SK-MEL-5 (cell line): ENCODE data around the gene GPER1. TPM values are rescaled to one million over a fixed set of nuclear protein-coding genes. Genes with fewer than 3 reads are reported as not detected.

Source experiments
- DNase-seq: peaks from one replicate; pipeline ENCODE4 v3.0.0-alpha.2; 2016; ENCODE audit warnings: low read depth, low spot score
- in situ Hi-C: cut with HindIII; loops from 2 replicates; pipeline ENCODE4 v1.10.0; 2016; ENCODE audit warnings: low sequenced_read_pairs, high pct_unique_total_duplicates, low pct_unique_long_range_greater_than_20kb
- total RNA-seq: library from RNA; depleted of rRNA; stranded (reverse); fragments of >200 nt; shearing (Covaris generic); gene quantifications from 2 replicates; pipeline ENCODE4 v1.2.3, GENCODE V29; 2014

Gene GPER1
- total RNA-seq, 1 experiment from 2014 or later: 0.13 TPM

- in situ Hi-C loops: no loop called here
- DNase-seq: no peak
These were observed 8.4 kb upstream of the GPER1 start for GRCh38 chr7:1079546-1079945.

- in situ Hi-C loops: no loop called here
- DNase-seq: no peak
These were observed 7.5 kb upstream of the GPER1 start for GRCh38 chr7:1080252-1080920.

DNA sequence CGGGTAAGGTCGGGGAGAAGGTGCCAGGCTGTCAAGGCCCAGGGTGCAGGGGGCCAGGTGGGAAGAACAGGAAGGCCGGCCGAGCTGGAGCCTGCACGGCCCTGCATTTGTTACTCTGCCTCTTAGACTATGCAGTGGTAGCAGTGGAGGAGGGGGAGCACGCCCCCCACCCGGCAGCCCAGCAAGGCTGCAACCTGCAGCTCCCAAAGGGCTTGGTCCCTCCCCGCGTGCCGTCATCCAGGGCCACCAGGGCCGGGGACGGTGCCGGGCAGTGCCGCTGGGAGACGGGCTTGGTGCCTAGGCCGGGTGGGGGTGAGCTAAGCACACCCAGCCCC lies 7.0 kb upstream of the GPER1 start:
- DNase-seq: no peak
- in situ Hi-C loops: no loop called here

DNA sequence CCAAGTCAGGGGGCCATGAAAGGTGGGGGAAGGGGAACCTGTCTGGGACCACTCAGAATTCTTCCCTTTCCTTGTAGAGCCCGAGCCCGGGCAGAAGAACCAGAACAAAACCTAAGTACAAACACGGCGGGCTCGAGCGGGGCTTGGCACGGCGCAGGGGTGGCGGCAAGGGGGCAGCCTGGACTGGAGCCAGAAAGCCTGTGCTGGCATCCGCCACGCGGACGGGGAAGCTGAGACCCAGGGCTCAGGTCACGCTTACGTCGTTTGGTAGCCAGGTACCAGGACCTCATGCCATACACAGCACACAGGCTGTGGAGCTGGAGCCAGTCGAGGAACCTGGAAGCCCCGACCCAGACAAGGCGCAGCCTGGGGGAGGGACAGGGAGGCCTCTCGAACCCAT lies 6.6 kb upstream of the GPER1 start:
- in situ Hi-C loops: no loop called here
- no peak for DNase-seq

DNA sequence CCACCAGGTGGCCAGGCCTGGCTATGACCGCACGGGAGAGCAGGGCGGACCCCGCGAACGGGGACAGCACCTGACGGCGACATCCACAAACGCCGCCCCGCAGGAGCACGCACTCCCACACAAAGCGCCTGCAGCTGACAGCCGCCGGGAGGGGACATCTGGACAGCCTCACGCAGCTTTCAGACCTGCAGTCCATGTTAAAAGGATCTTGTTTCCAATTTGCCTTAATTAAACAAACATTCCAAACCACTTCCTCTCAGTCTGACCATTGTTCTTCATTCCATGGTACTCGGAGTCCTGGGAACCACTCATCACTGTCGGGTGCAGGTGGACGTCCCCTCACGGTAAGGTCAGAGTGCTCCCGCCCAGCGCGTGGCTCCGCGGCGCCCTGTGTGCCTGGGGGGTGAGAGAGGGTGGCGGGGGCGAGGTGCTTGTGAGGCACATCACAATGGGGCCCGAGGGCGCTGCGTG lies 5.9 kb upstream of the GPER1 start:
- DNase-seq: no peak
- in situ Hi-C loops: no loop called here

- no peak for DNase-seq
- in situ Hi-C loops: no loop called here
These were observed 3.9 kb upstream of the GPER1 start for GRCh38 chr7:1083729-1084657.

DNA sequence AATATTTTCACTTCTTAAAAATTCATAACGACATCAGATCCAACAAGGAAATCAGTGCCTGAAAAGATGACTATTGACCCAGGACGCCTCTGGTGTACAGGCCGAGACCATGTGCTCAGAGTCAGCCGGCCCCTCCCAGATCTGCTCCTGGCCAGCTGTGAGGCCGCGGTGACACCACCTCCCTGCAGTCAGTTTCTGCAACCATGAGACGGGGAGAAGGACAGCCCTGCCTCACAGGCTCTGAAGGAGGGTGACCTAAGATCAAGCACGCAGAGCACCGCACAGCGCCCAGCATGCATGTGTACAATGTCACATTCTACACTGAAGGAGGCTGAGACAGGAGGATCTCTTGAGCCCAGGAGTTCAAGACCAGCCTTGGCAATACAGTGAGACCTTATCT lies 2.6 kb upstream of the GPER1 start:
- in situ Hi-C loops: no loop called here
- no peak for DNase-seq

- in situ Hi-C loops: no loop called here
- DNase-seq: no peak
These were observed 1.9 kb upstream of the GPER1 start for GRCh38 chr7:1085910-1086421.

GRCh38 chr7:1086588-1087464 lies 1.1 kb upstream of the GPER1 start:
- peak; percentile 72 for DNase-seq
- in situ Hi-C loops: no loop called here

- in situ Hi-C loops: no loop called here
- DNase-seq: no peak
These were observed 473 bp upstream of the GPER1 start for GRCh38 chr7:1087465-1087814.

GRCh38 chr7:1090236-1090635 lies 2.3 kb downstream of the GPER1 start:
- DNase-seq: no peak
- in situ Hi-C loops: no loop called here

DNA sequence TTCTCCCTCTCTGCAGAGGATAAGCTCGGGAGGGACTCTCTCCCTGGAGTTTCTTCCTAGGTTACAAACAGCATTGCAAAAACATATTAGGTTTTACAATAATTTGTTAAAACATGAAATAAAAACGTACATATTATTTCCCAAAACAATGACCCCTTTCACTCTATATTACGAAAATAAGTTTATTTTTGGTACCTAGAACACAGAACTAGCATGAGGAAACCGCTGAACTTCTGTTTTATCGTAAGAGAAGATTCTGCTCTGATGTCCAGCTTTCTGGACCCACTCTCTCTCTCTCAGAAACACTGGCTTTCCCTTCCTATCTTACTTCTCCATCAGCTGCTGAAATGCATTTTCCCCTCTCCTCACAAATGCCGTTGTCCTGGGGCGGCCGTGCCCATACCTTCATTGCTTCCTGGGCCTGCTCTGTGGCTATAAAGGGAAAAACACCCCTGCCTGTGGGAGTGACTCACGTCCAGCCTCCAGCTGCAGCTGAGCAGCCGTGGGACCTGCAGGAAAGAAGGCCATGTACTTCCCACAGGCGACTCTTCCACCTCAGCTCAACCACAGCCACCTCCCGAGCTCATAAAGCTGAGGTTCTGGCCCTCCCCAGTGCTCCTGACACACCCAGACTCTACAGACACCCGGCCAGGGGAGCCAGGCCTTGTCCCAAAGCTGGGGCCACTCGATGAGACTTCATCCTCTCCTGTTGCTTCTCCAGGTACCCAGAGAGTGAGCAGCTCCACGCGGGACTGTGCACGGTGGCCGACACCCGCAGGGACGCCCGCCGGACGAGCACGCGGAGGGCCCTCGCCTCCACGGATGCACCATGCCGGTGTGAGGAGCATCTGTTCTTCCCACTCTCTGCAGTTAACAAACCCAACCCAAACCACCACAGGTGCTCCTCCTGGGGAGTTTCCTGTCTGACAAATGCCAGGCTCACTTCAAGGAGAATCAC lies 3.1 kb downstream of the GPER1 start:
- in situ Hi-C loops: no loop called here
- no peak for DNase-seq

DNA sequence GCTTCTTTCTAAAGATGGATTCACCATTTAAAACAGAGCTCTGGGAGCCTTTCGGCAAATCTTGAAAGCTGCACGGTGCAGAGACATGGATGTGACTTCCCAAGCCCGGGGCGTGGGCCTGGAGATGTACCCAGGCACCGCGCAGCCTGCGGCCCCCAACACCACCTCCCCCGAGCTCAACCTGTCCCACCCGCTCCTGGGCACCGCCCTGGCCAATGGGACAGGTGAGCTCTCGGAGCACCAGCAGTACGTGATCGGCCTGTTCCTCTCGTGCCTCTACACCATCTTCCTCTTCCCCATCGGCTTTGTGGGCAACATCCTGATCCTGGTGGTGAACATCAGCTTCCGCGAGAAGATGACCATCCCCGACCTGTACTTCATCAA lies 3.7 kb downstream of the GPER1 start:
- no peak for DNase-seq
- in situ Hi-C loops: no loop called here

- DNase-seq: no peak
- in situ Hi-C loops: no loop called here
These were observed 4.3 kb downstream of the GPER1 start for GRCh38 chr7:1092161-1092632.

DNA sequence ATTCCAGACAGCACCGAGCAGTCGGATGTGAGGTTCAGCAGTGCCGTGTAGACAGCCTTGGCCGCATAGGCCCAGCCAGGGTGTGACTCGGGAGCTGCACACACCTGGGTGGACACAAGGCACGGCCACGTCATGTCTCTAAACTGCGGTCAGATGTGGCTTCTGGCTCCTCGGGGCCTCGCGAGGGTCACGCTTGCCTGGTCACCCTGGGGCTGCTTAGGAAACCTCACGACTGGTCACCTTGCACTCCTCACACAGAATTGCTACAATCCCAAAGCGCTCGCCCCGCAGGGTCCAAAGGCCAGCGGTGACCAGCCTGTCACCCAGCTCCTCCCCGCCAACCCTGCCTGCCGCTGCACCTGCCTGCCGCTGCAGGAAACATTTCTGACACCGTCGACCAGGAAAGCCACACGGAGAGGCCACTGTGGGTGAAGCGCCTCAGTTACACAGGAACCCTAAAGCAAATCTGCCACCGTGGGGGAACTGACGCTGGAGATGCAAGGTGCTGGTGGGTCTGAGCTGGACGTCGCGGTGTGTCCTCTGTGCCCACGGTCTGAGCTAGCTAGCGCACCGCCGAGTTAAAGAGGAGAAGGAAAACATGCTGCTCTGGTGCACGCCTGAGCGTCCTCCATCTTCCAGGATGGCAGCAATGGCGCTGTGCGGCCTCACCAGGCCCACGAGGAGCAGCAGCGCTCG lies 5.0 kb downstream of the GPER1 start:
- DNase-seq: no peak
- in situ Hi-C loops: no loop called here

DNA sequence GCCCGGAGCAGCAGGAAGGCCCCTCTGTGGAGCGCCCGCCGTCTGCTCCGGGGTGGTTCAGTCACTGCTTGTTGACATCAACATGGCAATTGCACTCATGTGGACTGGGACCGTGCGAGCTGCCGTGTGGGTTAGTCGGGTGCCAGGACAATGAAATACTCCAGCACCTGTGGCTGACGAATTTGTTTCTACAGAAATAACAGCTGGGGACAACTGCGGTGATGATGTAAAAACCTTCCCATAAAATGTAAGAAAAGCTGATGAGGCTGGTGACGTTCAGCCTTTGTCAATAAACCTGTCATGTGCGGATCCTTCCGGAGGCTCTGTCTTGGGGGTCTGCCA lies 5.6 kb downstream of the GPER1 start:
- DNase-seq: no peak
- in situ Hi-C loops: no loop called here
